ENCODE data around the gene SDR42E2.
"Not testable (repeated sequence)": the region's sequence is repeated elsewhere in the genome, so short reads cannot be mapped to it uniquely, and the experiment has no call there.

GRCh38 chr16:22153078-22153477 lies 9.2 kb upstream of the SDR42E2 start:
- TF ChIP-seq ELK1 (IDR thresholded peaks at IDR 0.05; ENCODE audit: low read depth, low read length); CTCF (IDR thresholded peaks at IDR 0.05); MYC (IDR thresholded peaks at IDR 0.05; ENCODE audit: borderline replicate concordance, low read length); POLR2A (IDR thresholded peaks at IDR 0.05; ENCODE audit: low read length); RFX5 (IDR thresholded peaks at IDR 0.05); NR3C1 (IDR thresholded peaks at IDR 0.05): not testable (repeated sequence)

Data from A549 (cell line).